ENCODE data around the gene CCBE1. TPM values are rescaled to one million over a fixed set of nuclear protein-coding genes. Genes with fewer than 3 reads are reported as not detected.

The CCBE1 gene
- total and polyA plus RNA-seq, 2 of the 4 experiments (the other 2 are of a cell fraction) = 64.8 to 148 TPM

GRCh38 chr18:59551902-59552635 is 145.2 kb downstream of the CCBE1 start:
- CTCF ChIA-PET = no interaction called here
- Histone ChIP-seq H3K9me1 (ENCODE audit: insufficient read depth, low read length) (peaks cover 13% of the 10 kb centered on the region; the same call in 1 of the 2 replicates), H2AFZ (replicated peaks; ENCODE audit: low read length, poor library complexity) (no peak overlapping the region), H3K4me3 (ENCODE audit: insufficient read depth, low read depth, low read length) (no peak overlapping the region), H2BK15ac (ENCODE audit: low read depth, low read length) (no peak overlapping the region), H3K56ac (ENCODE audit: extremely low read depth, insufficient read depth, low read length) (no peak overlapping the region), H2BK5ac (ENCODE audit: low read depth, low read length, poor library complexity, severe bottlenecking) (no peak overlapping the region), H4K20me1 (ENCODE audit: insufficient read depth, low read length) (peaks cover 26% of the 10 kb centered on the region; the same call in 1 of the 2 replicates), H3K9me3 (ENCODE audit: control insufficient read depth, insufficient read depth, low read length) (no peaks in the 10 kb centered on the region), H2BK120ac (ENCODE audit: low read depth, low read length) (no peak overlapping the region), H4K91ac (ENCODE audit: insufficient read depth, low read depth, low read length) (no peak overlapping the region), H3K4me2 (ENCODE audit: low read depth, low read length) (no peak overlapping the region), H2AK9ac (replicated peaks; ENCODE audit: low read depth, low read length, poor library complexity) (no peak overlapping the region), H3K4ac (ENCODE audit: low read depth, low read length) (no peak overlapping the region), H3K27ac (ENCODE audit: insufficient read depth, low read length) (no peak overlapping the region), H3K79me1 (ENCODE audit: low read depth in 1 of 2, low read length in 2 of 2) (peaks cover 40 to 55% of the 10 kb centered on the region in 2 experiments), H2BK20ac (ENCODE audit: low read depth, low read length) (no peak overlapping the region), H3K27me3 (ENCODE audit: control insufficient read depth, insufficient read depth, low read length) (peaks cover 2% of the 10 kb centered on the region; the same call in 1 of the 2 replicates), H4K5ac (ENCODE audit: low read depth, low read length) (no peak overlapping the region), H3K9ac (ENCODE audit: low read depth, low read length) (no peak overlapping the region), H4K8ac (ENCODE audit: low read depth in 2 of 2, low read length in 2 of 2) (no peak overlapping the region), H3K36me3 (ENCODE audit: control insufficient read depth, insufficient read depth, low read length) (no peaks in the 10 kb centered on the region), H3K4me1 (ENCODE audit: control insufficient read depth, insufficient read depth, low read length) (peaks cover 23% of the 10 kb centered on the region), H3K14ac (replicated peaks; ENCODE audit: low read depth, low read length) (no peak overlapping the region), H3K18ac (ENCODE audit: low read depth, low read length) (no peak overlapping the region; the same call in 1 of the 2 replicates), H3K23ac (ENCODE audit: low read depth, low read length) (no peak overlapping the region), H2AK5ac (ENCODE audit: low read depth, low read length) (no peak overlapping the region)
- DNase-seq = no peak
- in situ Hi-C loops (cut with MboI; ENCODE audit: low sequenced_read_pairs) (no loop called here), dilution Hi-C loops (cut with HindIII; ENCODE audit: low sequenced_read_pairs, unreplicated experiment) (no loop called here), intact Hi-C loops (cut with micrococcal nuclease) (no loop called here)
- POLR2A ChIA-PET (ENCODE audit: unreplicated experiment) = interaction anchor here (0.5 kb wide), 1 partner anchor 37 kb away, joined by 3 read pairs; no protein-coding TSS in a partner anchor
- WGBS, 2 experiments (ENCODE audit: extremely low coverage in 2 of 2, insufficient read length in 1 of 2) = 100% methylated on average over 2 of the region's 10 CpGs; no CpG with 5 or more reads in 1 of the 2 experiments
- no TSS peak for BruUV-seq (replicated peaks)
- no peak for ATAC-seq (ENCODE audit: low read depth)
- TF ChIP-seq POLR2A (IDR thresholded peaks at IDR 0.05; ENCODE audit: low read depth, low read length) = no peak
- no peak for TF ChIP-seq CTCF (conservative IDR thresholded peaks at IDR 0.05; ENCODE audit: low read depth, low read length)
- TF ChIP-seq CHD1 (IDR thresholded peaks at IDR 0.05; ENCODE audit: low read depth, low read length) = no peak
- TF ChIP-seq FOS (IDR thresholded peaks at IDR 0.05; ENCODE audit: low read depth, low read length) = no peak
- no peak for TF ChIP-seq RFX5 (IDR thresholded peaks at IDR 0.05; ENCODE audit: low read depth, low read length)
- TF ChIP-seq MAFK (IDR thresholded peaks at IDR 0.05; ENCODE audit: low read depth, low read length) = no peak
- TF ChIP-seq RAD21 (IDR thresholded peaks at IDR 0.05; ENCODE audit: low read length) = no peak
- no peak for TF ChIP-seq RCOR1 (IDR thresholded peaks at IDR 0.05; ENCODE audit: insufficient replicate concordance, low read length)
- no peak for TF ChIP-seq BHLHE40 (IDR thresholded peaks at IDR 0.05; ENCODE audit: low read depth, low read length)
- TF ChIP-seq CEBPB (IDR thresholded peaks at IDR 0.05; ENCODE audit: low read depth, low read length) = no peak
- TF ChIP-seq USF2 (IDR thresholded peaks at IDR 0.05; ENCODE audit: low read depth, low read length) = no peak
- TF ChIP-seq SMC3 (IDR thresholded peaks at IDR 0.05; ENCODE audit: low read depth, low read length) = no peak
- TF ChIP-seq MXI1 (IDR thresholded peaks at IDR 0.05; ENCODE audit: borderline replicate concordance, low read depth, low read length) = no peak
- TF ChIP-seq MAZ (IDR thresholded peaks at IDR 0.05; ENCODE audit: borderline replicate concordance, low read depth, low read length) = no peak
- no peak for TF ChIP-seq NFE2L2 (IDR thresholded peaks at IDR 0.05; ENCODE audit: low read depth, low read length)

All from IMR-90 (cell line).